Spleen (tissue), 11 donors: ENCODE data around the gene ZC3H18. TPM values are rescaled to one million over a fixed set of nuclear protein-coding genes. Genes with fewer than 3 reads are reported as not detected.

Experiments
- DNase-seq: peaks from one replicate; pipeline ENCODE4 v3.0.0-alpha.2; 2020
- H3K27ac ChIP-seq, 8 donors: fragments of 200-600 bp; sonication (generic) in 7 of 8; 1 replicate in 4 of 8; 2 replicates in 4 of 8; pipeline versions ENCODE4 v1.5.0 to v1.8.0; 2016 to 2021; ENCODE audit warnings: inconsistent platforms in 4 of 8, mild to moderate bottlenecking in 4 of 8, moderate library complexity in 1 of 8
- H3K27me3 ChIP-seq, 7 donors: fragments of 200-600 bp; sonication (generic) in 6 of 7; replicated peaks in 1 of 7; 1 replicate in 4 of 7; 2 replicates in 3 of 7; pipeline versions ENCODE4 v1.5.0 to v1.8.0; 2016 to 2021; ENCODE audit warnings: inconsistent platforms in 3 of 7, mild to moderate bottlenecking in 1 of 7
- H3K36me3 ChIP-seq, 6 donors: fragments of 200-600 bp; sonication (generic) in 5 of 6; 1 replicate in 4 of 6; 2 replicates in 2 of 6; pipeline versions ENCODE4 v1.5.0 to v1.8.0; 2016 to 2021; ENCODE audit warnings: inconsistent platforms in 2 of 6
- H3K4me1 ChIP-seq, 6 donors: fragments of 200-600 bp; sonication (generic) in 5 of 6; 1 replicate in 3 of 6; 2 replicates in 3 of 6; pipeline versions ENCODE4 v1.5.0 to v1.8.0; 2016 to 2021; ENCODE audit warnings: inconsistent platforms in 3 of 6
- H3K4me3 ChIP-seq, 8 donors: fragments of 200-600 bp; sonication (generic) in 7 of 8; 1 replicate in 4 of 8; 2 replicates in 4 of 8; pipeline versions ENCODE4 v1.5.0 to v1.8.0; 2016 to 2021; ENCODE audit warnings: inconsistent platforms in 4 of 8, mild to moderate bottlenecking in 4 of 8, moderate library complexity in 2 of 8
- H3K9me3 ChIP-seq, 8 donors: fragments of 200-600 bp; sonication (generic) in 7 of 8; 1 replicate in 4 of 8; 2 replicates in 4 of 8; pipeline versions ENCODE4 v1.5.0 to v1.8.0; 2016 to 2021; ENCODE audit warnings: inconsistent platforms in 4 of 8
- POLR2A ChIP-seq, 3 donors: fragments of 450-650 bp; IDR thresholded peaks; one replicate each; pipeline ENCODE4 v1.5.1; 2017; ENCODE audit warnings: antibody characterized with exemption in 3 of 3, mild to moderate bottlenecking in 1 of 3
- POLR2AphosphoS5 ChIP-seq, 3 donors: sonication (generic); formaldehyde crosslinking; IDR thresholded peaks; one replicate each; pipeline ENCODE4 v1.5.1; 2017; ENCODE audit warnings: antibody characterized with exemption in 3 of 3
- WGBS, 5 donors: extraction: QIAGEN DNeasy Blood & Tissue Kit in 3 of 5; methylation state at CpG; one replicate each; pipeline versions ENCODE4 v1.1.5 to v1.1.7; 2013 to 2018; 5-methylcytosine and 5-hydroxymethylcytosine counted together
- intact Hi-C: fragments of 100-400 bp; cut with DNase I; formaldehyde crosslinking; loops from one replicate; pipeline ENCODE4 v1.15.0; 2023; ENCODE audit warnings: low total_unique reads
- polyA plus RNA-seq, 3 donors: library from polyadenylated mRNA; stranded (reverse); fragments of 200-250 nt; gene quantifications; one replicate each; pipeline ENCODE4 v1.2.1, GENCODE V29; 2013
- total RNA-seq, 7 donors: library from RNA; depleted of rRNA in 3 of 7; stranded (reverse); fragments of >200 nt in 3 of 7; fragmentation: NEBNext Ultra II Directional in 4 of 7; extraction: Animal tissue kit (Norgen Biotek cat#: 25700) in 4 of 7; gene quantifications; one replicate each; pipeline versions ENCODE4 v1.1.0 to v1.2.1, GENCODE V29; 2016 to 2021
- TF ChIP-seq, protein P1 (sequence below), 11 experiments: fragments of 200-600 bp in 7 of 11; fragments of 450-650 bp in 4 of 11; sonication (generic) in 4 of 11; IDR thresholded peaks in 8 of 11; conservative IDR thresholded peaks in 3 of 11; 1 replicate in 7 of 11; 2 replicates in 4 of 11; pipeline versions ENCODE4 v1.4.0 to v1.8.0; 2016 to 2021; ENCODE audit warnings: antibody characterized with exemption in 11 of 11, inconsistent platforms in 4 of 11, mild to moderate bottlenecking in 1 of 11
- donor health status: healthy with polysubstance abuse.
- donor health status: DM: no; HTN: no; CAD: no; lungs with moderate emphysema.
- donor health status: DM: no; HTN: no; CAD: no.
- donor health status: Bipolar disorder and iron deficiency.
- donor health status: healthy.
- donor health status: DM: no; HTN: no; CAD: no.
- donor health status: DM: yes; HTN: yes; CAD: no.

ZC3H18 gene
- total and polyA plus RNA-seq, 10 donors = 18.0 to 65.2 (median 34.7) TPM

DNA sequence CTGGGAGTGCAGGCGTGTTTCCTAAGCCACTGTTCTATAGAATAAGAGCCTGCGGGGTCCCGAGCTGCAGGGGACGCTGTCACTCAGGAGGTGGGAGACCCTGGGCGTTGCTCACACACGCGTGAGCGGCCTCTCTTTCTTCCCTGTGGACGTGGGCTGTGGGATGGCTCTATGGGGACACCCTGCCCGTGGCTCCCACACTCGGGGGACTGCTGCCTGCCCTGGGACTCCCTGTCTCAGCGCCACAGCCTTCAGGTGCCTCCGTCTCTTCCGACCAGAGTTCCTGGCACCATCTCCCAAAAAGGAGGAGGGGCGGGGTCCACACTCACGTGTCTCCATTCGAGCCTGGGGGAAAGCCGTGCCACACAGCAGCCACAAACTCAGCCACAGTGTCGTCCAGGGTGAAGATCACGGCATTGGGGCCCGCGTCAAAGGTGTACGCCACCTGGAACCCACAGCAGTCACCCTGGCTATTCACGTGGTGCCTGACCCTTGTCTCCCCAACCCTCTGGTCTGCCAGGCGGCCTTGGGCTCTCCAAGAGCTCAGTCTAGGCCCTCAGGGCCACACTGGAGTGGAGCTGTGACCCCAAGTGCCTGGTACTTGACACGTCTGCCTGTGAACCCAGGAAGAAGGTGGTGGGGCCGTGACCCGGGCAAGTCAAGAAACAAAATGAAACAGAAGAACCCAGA lies 84.3 kb downstream of the ZC3H18 start:
- Histone ChIP-seq H3K27me3 (no peaks in the 10 kb centered on the region), H3K36me3 (peaks cover 0 to 68% (median 30%) of the 10 kb centered on the region in 6 donors), H3K27ac (peak overlapping the region in 2 of 8 donors; percentile 97 to 98), H3K9me3 (no peaks in the 10 kb centered on the region), H3K4me1 (peaks cover 11 to 39% (median 27%) of the 10 kb centered on the region in 6 donors), H3K4me3 (no peak overlapping the region)
- intact Hi-C loops = loop anchor here (10.0 kb wide), 1 partner anchor 50 kb away; the partner anchor contains the start of genes CTU2 and RNF166
- WGBS, 5 donors = 79 to 96% (median 91%) methylated on average over 14 to 28 of the region's 28 CpGs
- no peak for TF ChIP-seq POLR2A (IDR thresholded peaks at IDR 0.05)
- TF ChIP-seq, protein P1, sequence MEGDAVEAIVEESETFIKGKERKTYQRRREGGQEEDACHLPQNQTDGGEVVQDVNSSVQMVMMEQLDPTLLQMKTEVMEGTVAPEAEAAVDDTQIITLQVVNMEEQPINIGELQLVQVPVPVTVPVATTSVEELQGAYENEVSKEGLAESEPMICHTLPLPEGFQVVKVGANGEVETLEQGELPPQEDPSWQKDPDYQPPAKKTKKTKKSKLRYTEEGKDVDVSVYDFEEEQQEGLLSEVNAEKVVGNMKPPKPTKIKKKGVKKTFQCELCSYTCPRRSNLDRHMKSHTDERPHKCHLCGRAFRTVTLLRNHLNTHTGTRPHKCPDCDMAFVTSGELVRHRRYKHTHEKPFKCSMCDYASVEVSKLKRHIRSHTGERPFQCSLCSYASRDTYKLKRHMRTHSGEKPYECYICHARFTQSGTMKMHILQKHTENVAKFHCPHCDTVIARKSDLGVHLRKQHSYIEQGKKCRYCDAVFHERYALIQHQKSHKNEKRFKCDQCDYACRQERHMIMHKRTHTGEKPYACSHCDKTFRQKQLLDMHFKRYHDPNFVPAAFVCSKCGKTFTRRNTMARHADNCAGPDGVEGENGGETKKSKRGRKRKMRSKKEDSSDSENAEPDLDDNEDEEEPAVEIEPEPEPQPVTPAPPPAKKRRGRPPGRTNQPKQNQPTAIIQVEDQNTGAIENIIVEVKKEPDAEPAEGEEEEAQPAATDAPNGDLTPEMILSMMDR (IDR thresholded peaks at IDR 0.05 in 8 of 11, conservative IDR thresholded peaks at IDR 0.05 in 3 of 11) = no peak
- no peak for TF ChIP-seq POLR2AphosphoS5 (IDR thresholded peaks at IDR 0.05)
- DNase-seq = no peak

GRCh38 chr16:88655053-88655732 lies 85.0 kb downstream of the ZC3H18 start:
- Histone ChIP-seq H3K27ac (peak overlapping the region in 2 of 8 donors; percentile 97 to 98), H3K36me3 (peaks cover 0 to 66% (median 30%) of the 10 kb centered on the region in 6 donors), H3K27me3 (no peaks in the 10 kb centered on the region), H3K9me3 (no peaks in the 10 kb centered on the region), H3K4me3 (no peak overlapping the region), H3K4me1 (peaks cover 7 to 37% (median 21%) of the 10 kb centered on the region in 6 donors)
- WGBS, 5 donors = 94 to 97% (median 96%) methylated on average over 36 to 50 of the region's 50 CpGs
- no peak for TF ChIP-seq POLR2AphosphoS5 (IDR thresholded peaks at IDR 0.05)
- TF ChIP-seq, protein P1 (IDR thresholded peaks at IDR 0.05 in 8 of 11, conservative IDR thresholded peaks at IDR 0.05 in 3 of 11) = no peak
- TF ChIP-seq POLR2A (IDR thresholded peaks at IDR 0.05) = no peak
- intact Hi-C loops = loop anchor here (10.0 kb wide), 1 partner anchor 50 kb away; the partner anchor contains the start of genes CTU2 and RNF166
- DNase-seq = peak; percentile 78

- no peaks in the 10 kb centered on the region for H3K27me3 ChIP-seq
- H3K9me3 ChIP-seq = no peaks in the 10 kb centered on the region
- intact Hi-C loops = loop anchor here (10.0 kb wide), 1 partner anchor 49 kb away; the partner anchor contains the start of genes CTU2 and RNF166
- H3K27ac ChIP-seq = no peak overlapping the region
- TF ChIP-seq POLR2AphosphoS5 (IDR thresholded peaks at IDR 0.05) (no peak), POLR2A (IDR thresholded peaks at IDR 0.05) (no peak)
- TF ChIP-seq, protein P1 (IDR thresholded peaks at IDR 0.05 in 8 of 11, conservative IDR thresholded peaks at IDR 0.05 in 3 of 11) = no peak
- no peak for DNase-seq
- H3K36me3 ChIP-seq = peaks cover 0 to 68% (median 30%) of the 10 kb centered on the region in 6 donors
- H3K4me3 ChIP-seq = no peak overlapping the region
- peaks cover 7 to 37% (median 18%) of the 10 kb centered on the region in 6 donors for H3K4me1 ChIP-seq
- WGBS, 5 donors = 83 to 95% (median 89%) methylated on average over 16 to 29 of the region's 29 CpGs
Measured at GRCh38 chr16:88655733-88656281, 85.6 kb downstream of the ZC3H18 start.
